Smooth muscle cell of the umbilical artery (primary cell): ENCODE data around the gene IMPG2. TPM values are rescaled to one million over a fixed set of nuclear protein-coding genes. Genes with fewer than 3 reads are reported as not detected.

ENCODE experiments used
- total RNA-seq: library from RNA; depleted of rRNA; stranded (reverse); fragments of >200 nt; gene quantifications from 2 replicates; pipeline ENCODE4 v1.2.3, GENCODE V29; 2014

The IMPG2 gene
- 0.28 and 0.59 TPM in 2 replicates for total RNA-seq

DNA sequence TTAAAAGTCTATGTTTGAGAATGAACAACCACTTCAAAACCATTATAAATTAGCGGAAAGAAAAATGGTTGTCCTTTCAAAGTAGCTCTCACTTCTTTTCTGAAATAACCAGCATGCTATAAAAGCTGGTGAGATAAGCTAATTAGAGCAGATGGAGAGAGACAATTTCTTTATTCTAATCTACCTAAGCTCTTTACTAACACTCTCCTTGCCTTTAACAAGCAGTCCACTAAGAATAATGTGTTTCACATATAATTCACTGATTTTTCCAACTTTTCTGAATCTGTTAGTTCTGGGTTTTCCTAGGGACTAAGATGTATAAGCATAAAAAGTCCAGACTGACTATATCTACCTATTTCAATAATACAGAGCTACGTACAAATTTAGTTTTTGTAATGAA lies at the start of gene IMPG2:
Gene IMPG2, minus strand, starts transcription at position 101 of the 400 bp plus-strand sequence. CDS start 203 bp downstream, outside the sequence.

Other genes starting within 250 kb of the IMPG2 start
- 8.9 and 9.9 TPM in 2 replicates for gene SENP7, start 192.6 kb upstream of the IMPG2 start, total RNA-seq
- 22.0 and 27.3 TPM in 2 replicates for gene TRMT10C, start 241.3 kb upstream of the IMPG2 start, total RNA-seq